Activated CD4-positive, alpha-beta T cell treated with anti-CD3 and anti-CD28 coated beads, Interleukin-10, Interleukin-2, amounts not matched to agents 100 ng/mL and 50 ng/mL, durations not matched to agents 16 hours and 8 hours (primary cell): Measurements from ENCODE around the gene C1GALT1C1.
A peak's percentile ranks its signal among the peaks of the same experiment; 100 is the strongest.
"Not testable (repeated sequence)": the region's sequence is repeated elsewhere in the genome, so short reads cannot be mapped to it uniquely, and the experiment has no call there.

Source experiments
- DNase-seq: peaks from one replicate; pipeline ENCODE4 v3.0.0-alpha.2; 2020

The C1GALT1C1 gene

GRCh38 chrX:120629667-120630537, at the start of gene C1GALT1C1:
TSS of gene C1GALT1C1 (minus strand) at chrX:120630054. CDS start at chrX:120627166, 2,888 bp downstream.
- DNase-seq, result peak; percentile 94

DNA sequence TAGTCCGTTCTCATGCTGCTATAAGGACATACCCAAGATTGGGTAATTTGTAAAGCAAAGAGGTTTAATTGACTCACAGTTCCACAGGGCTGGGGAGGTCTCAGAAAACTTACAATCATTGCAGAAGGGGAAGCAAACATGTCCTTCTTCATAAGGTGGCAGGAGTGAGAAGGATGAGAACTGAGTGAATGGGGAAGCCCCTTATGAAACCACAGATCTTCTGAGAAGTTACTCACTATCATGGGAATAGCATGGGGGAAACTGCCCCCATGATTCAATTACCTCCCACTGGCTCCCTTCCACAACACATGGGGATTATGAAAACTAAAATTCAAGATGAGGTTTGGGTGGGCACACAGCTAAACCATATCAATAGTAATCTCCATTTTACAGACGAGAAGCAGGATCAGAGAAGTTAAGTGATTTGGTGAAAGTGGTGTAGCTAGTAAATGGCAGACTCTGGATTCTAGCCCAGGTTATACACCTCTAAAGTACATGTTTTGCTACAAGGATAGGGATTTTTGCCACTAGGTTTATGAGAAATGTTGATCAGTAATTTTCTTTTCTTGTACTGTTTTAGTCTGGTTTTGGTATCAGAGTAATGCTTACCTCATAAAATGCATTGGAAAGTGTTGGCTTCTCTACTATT, 47.3 kb upstream of the C1GALT1C1 start:
- DNase-seq, result peak; percentile 16

DNA sequence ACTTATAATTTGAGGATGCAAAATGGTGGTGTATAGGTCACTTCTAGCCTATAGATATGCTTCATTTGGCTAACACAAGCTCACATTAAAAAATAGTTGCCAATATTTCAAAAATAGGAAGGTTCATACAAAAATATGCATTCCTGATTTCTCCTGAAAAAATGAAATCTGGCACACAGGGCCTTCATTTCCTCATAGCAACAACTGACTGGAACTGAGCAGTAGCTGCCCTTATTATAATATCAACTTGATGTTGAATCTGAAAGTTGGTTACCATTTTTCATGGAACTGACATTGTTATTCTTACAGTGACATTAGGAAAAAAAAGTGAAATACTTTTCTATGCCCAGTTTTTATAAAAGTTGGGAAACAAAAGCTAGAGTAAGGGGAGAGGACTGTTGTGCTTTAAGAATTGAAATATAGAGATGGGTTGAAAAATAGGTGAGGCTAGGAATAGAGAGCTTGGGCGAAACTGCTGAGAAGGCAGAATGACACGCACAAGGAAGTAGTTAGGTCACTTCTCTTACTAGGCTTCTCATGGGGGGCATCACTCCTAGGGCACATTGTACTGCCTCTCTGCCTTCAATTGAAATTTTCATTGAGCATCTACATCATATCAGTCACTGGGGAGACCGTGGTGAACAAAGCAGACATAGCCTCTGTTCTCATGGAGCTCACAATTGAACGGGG, 43.1 kb upstream of the C1GALT1C1 start:
- no peak for DNase-seq

- no peak for DNase-seq
Observed at GRCh38 chrX:120672389-120672788, 42.5 kb upstream of the C1GALT1C1 start.

DNA sequence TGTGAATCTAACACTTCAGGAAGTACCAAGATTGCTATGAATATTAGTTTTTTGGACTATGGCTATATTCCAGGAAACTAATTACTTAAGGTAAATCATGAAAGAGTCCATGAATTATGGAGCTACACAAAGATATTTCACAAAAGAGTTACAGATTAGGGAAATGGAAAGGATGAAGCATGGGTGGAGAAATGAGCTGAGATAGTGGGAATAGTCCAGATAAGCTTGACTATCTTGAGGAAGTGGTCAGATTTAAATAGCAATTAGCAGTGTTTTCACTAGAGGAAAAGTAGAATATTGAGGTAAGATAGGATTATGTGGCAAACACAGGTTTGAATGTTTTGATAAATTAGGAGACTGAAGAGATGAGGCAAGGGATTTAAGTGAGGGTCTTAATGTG, 42.1 kb upstream of the C1GALT1C1 start:
- DNase-seq, result no peak

GRCh38 chrX:120668357-120668756, 38.5 kb upstream of the C1GALT1C1 start:
- no peak for DNase-seq

DNA sequence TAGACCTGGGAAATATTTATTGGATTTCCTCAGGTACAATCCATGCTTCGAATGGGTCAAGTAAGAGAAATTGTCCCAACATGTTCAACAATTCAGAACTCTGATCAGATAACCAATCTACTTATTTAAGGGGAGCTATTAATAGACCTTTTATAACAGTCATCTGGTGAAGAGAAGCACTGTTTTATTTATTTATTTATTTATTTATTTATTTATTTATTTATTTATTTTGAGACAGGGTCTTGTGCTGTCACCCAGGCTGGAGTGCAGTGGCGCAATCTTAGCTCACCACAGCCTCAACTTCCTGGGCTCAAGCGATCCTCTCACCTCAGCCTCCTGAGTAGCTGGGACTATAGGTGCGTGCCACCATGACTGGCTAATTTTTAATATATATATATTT, 34.7 kb upstream of the C1GALT1C1 start:
- not testable (repeated sequence) for DNase-seq

GRCh38 chrX:120664081-120664480, 34.2 kb upstream of the C1GALT1C1 start:
- DNase-seq, result peak; percentile 10

DNA sequence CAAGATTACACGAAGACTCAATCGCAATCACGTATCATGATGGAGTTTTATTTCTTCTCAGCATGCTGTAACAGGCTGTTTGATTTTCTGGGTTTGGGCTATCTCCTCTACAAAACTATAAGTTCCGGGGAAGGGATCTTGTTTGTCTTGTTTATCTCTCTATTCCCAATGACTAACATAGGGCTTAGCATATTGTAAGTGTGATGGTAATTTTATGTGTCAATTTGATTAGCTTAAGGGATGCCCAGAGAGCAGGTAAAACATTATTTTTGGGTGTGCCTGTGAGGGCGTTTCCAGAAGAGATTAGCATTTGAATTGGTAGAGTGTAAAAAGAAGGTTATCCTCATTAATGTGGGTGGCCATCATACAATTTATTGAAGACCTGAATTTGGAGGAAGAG, 32.8 kb upstream of the C1GALT1C1 start:
- no peak for DNase-seq

DNA sequence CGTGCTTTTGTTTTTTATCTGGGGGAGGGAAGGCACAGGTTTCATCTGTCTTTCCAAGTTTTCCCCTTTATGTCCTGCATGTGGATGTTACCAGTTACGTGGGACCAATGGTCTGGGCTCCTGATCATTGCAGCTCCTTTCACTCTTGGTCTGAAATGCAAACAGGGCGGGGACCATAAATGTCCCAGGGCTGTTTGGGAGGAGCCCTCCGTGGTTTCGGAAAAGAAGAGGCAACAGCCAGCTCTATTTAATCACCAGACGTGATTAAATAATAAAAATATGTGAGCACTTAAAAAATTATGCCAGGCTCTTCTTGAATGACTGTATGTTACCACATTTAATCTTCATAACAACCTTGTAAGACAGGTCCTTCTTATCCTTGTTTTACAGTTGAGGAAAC, 30.8 kb upstream of the C1GALT1C1 start:
- no peak for DNase-seq

DNA sequence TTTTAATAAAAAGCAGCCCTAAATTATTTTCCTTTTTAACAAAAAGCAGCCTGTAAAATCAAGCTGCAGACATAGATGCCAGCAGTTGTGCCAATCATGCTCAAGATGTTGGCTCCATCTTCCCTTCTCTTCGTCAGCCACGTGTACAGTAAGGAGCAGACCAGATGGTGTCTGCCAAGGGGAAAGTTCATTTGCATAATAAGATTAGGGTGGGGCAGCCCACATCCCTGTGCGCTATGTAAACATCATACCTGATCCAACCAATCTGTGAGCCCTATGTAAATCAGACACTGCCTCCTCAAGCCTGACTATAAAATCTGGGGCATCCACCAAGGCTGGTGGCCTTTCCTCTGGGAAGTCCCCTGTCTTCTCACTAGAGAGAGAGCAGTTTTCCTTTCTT, 23.1 kb upstream of the C1GALT1C1 start:
- DNase-seq, result no peak

- not testable (repeated sequence) for DNase-seq
Observed at GRCh38 chrX:120652256-120652655, 22.4 kb upstream of the C1GALT1C1 start.

GRCh38 chrX:120647127-120647526, 17.3 kb upstream of the C1GALT1C1 start:
- no peak for DNase-seq

- DNase-seq, result no peak
Observed at GRCh38 chrX:120642871-120643270, 13.0 kb upstream of the C1GALT1C1 start.

GRCh38 chrX:120638619-120639018, 8.8 kb upstream of the C1GALT1C1 start:
- DNase-seq, result no peak

DNA sequence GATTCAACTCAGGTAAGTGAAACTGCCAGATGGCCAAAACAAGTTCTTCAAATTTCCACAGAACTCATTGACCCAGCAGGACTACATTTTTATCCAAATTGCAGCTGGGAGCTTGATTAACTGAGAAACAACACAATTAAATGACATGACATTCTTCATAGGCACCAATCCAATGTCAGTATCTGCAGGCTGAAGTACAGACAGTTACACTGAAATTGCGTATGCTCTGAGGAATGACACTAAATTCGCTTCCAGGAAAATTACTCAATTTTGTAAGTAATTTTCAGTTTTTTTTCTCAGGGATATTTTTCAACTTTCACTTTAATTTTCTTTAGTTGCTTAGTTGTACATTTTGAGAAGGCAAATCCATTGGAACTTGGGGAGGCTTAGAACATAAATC, 4.5 kb downstream of the C1GALT1C1 start:
- no peak for DNase-seq

DNA sequence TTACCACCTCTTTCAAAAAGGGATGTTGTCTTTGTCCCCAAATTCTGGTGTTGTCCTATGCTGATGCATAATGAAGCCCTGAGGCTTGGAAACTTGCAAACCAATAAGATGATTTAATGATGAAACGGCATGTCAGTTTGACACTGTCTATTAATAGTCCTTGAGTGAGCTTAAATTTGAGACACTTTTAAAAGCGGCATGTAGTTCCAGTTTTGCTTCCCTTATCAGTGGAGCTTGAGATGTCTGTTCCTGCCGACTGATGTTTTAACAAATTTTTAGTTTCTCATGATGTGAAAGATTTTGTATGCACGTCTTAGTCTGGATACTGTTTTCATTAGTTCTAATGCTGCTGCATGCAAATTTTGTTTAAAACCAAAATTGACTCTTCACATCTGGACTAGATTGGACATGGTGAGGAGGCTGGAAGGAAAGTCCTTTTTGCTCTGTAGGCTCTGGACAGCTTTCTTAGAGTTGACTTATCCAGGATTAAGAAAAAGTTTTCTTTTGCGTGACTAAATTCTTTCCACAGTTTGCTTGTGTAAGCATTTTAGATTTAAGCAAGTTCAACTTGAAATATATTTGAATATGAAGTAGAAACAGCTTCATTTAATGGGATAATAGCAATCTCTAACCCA, 11.7 kb downstream of the C1GALT1C1 start:
- DNase-seq, result no peak

DNA sequence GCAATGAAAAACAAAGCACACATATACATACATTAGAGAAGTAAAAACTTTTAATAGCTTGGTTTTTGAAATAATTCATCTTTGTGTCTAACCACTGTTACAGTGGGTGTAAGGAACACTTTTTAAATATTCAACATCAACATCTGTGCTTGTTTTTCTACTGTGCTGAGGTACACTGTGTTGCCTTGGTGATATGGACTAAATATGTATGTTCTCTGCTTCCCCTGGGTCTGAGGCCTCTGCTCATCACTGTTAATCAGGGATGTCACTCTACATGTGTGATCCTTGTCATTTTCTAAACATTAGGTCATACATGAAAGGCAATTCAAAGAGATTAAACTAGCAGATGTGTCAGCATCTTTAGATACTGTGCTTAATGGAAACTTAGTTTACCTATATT, 15.0 kb downstream of the C1GALT1C1 start:
- no peak for DNase-seq

DNA sequence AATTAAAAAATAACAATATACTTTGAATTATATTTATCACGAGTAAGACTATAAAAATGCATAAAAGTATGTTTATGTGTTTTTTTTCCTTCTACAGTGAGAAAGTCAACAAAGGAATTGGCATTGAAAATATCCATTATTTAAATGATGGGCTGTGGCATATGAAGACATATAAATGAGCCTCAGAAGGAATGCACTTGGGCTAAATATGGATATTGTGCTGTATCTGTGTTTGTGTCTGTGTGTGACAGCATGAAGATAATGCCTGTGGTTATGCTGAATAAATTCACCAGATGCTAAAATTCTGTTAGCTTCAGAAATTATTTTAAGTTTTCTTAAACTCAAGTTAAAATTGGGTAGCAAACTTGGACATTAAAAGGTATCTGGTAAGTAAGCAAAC, 17.8 kb downstream of the C1GALT1C1 start:
- no peak for DNase-seq

- peak; percentile 57 for DNase-seq
Observed at GRCh38 chrX:120604361-120604782, 25.5 kb downstream of the C1GALT1C1 start.

DNA sequence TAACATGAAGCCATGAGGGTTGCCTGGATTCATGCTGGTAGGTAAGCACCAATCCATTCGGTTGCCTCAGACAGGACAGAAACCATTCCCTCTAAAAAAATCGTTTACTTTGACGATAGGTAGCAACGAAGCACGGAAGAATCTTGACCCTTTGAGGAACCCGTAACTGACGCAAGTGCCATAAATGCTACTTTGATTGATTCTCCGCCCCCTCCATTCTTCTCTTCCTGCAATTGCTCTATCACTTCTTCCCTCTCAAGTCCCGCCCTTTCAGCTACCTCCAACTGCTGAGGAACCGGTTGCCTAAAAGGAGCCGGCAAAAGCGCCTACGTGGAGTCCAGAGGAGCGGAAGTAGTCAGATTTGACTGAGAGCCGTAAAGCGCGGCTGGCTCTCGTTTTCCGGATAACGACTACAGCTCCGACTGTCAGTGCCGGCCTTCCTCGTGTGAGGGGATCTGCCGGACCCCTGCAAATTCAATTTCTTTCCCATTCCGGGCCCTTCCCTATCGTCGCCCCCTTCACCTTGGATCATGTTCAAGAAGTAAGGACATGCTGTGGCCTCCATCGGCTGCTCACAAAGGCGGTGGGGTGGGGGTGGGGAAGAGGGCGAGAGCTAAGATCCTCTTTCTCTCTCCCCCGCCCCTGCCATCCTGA, 26.0 kb downstream of the C1GALT1C1 start, which contains the start of gene MCTS1:
TSS of gene MCTS1 (plus strand) at position 395 of the 654 bp plus-strand sequence. CDS start at position 531, 136 bp downstream.
- DNase-seq, result peak; percentile 93

- DNase-seq, result no peak
Observed at GRCh38 chrX:120585702-120586101, 44.2 kb downstream of the C1GALT1C1 start.
